Nephron progenitor cell (in vitro differentiated cells): ENCODE measurements around the gene MVD.

ENCODE experiments used
- DNase-seq: peaks from one replicate; pipeline ENCODE4 v3.0.0; 2021
- H3K27ac Mint-ChIP-seq: 2 replicates; pipeline ENCODE4 v1.8.0; 2021; ENCODE audit warnings: mild to moderate bottlenecking, moderate library complexity, mixed read lengths
- H3K27me3 Mint-ChIP-seq: 2 replicates; pipeline ENCODE4 v1.8.0; 2021; ENCODE audit warnings: mild to moderate bottlenecking, low read depth, mixed read lengths; ENCODE audit not compliant: poor library complexity
- H3K36me3 Mint-ChIP-seq: 2 replicates; pipeline ENCODE4 v1.8.0; 2021; ENCODE audit warnings: low read depth, mixed read lengths
- H3K4me1 Mint-ChIP-seq: 2 replicates; pipeline ENCODE4 v1.8.0; 2021; ENCODE audit warnings: mixed read lengths
- H3K4me3 Mint-ChIP-seq: 2 replicates; pipeline ENCODE4 v1.8.0; 2021; ENCODE audit warnings: mild to moderate bottlenecking, moderate library complexity, mixed read lengths
- H3K9me3 Mint-ChIP-seq: 2 replicates; pipeline ENCODE4 v1.8.0; 2021; ENCODE audit warnings: mild to moderate bottlenecking, moderate library complexity, mixed read lengths
- CTCF ChIP-seq: fragments of 200-600 bp; sonication (generic); IDR thresholded peaks from 2 replicates; pipeline ENCODE4 v1.5.0; 2021; ENCODE audit warnings: antibody characterized with exemption

The MVD gene

DNA sequence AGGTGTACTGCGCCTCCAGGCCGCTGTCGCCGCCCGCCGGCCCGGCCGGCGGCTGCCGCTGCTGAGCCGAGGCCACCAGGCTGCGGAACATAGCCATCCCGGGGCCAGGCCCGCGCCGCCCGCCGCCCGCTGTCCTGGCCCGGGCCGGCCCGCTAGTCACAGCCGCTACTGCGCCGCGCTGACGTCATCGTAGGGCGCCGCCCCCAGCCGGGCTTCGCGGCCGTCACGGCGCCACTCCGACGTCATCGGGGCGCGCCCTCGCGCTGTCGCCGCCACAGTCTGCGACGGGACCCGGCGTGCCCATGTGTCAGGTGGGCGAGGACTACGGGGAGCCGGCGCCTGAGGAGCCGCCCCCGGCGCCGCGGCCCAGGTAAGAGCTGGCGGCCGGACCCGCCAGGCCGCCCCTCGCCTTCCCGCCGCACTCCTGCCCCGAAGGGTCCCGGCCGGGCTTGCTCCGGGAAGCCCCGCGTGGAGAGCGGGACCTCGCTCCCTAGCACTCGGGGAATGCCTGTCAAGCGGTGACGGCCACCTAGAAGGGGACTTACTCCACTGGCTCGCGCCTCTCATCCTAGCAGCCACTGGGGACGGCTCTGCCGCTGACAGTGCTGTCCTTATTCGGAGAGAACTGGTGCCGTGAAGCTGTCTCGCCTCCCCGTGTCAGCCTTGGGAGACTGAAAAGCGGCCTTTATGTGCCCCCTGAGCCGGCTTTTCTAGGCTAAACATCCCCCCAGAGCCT is 43.5 kb upstream of the MVD start, which contains the start of the genes CTU2 and RNF166:
Gene CTU2, plus strand, starts transcription at position 275 of the 736 bp plus-strand sequence. Its CDS starts 28 bp downstream, at position 303.
Gene RNF166, minus strand, starts transcription at position 180 of the 736 bp plus-strand sequence. Its CDS starts 83 bp downstream, at position 97.
- Mint-ChIP-seq H3K27me3 (peaks cover 7% of the 10 kb centered on the region), H3K36me3 (no peaks in the 10 kb centered on the region), H3K4me3 (peak within 1 kb of the TSS; percentile 87), H3K27ac (no peak within 1 kb of the TSS), H3K4me1 (peaks cover 30% of the 10 kb centered on the region), H3K9me3 (no peaks in the 10 kb centered on the region)
- DNase-seq, result peak; percentile 96
- TF ChIP-seq CTCF, result no peak

DNA sequence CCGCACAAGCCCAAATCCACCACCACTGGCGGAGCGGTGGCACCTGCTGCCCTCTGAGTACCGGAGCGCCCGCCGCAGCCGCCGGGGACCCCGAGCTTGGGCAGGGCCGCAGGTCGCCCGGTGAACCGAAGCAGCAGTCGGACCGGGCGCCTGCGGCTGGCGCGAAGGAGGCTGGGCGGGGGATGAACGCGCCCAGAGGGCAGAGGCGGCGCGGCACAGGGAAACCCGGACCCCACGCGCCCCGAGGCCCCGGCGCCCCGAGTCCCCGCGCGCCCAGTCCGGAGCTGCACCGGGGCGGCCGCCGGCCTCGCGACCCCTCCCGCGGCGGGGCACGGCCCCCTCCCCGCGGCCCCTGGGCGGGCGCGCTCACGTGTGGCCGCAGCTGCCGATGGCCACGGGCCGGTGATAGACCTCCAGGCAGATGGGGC is 42.9 kb upstream of the MVD start:
- no peak for TF ChIP-seq CTCF
- peak overlapping the region; percentile 87 for H3K4me3 Mint-ChIP-seq

DNA sequence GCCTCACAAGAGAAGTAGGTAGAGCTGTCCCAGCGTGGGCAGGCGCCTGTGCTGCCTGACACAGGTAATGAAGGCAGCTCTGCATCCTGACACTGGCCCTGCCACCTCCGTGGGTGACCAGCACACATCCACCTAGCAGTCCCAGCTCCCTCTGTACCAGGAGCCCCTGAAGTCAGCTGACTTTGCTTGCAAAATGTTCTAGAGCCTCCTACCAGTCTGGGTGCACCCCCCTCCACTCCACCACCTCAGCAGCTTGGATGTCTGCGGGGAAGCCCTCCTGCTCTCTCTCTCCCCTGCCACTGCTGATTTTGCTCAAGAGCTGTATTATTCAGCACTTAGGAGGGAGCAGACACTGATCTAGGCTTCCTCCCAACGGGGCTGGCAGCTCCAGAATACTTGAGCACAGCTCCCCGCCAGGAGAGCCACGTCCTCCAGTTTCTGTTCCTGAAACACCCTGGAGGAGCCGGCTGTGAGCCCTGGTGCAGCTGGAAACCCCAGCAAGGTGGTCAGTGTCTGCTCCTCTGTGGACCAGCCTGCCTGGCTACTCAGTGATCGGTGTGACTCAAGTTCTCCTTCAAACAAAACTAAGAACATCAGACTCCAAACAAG is 42.3 kb upstream of the MVD start:
- no peak for TF ChIP-seq CTCF
- Mint-ChIP-seq H3K36me3 (no peaks in the 10 kb centered on the region), H3K27ac (no peak overlapping the region), H3K9me3 (no peaks in the 10 kb centered on the region), H3K27me3 (peaks cover 7% of the 10 kb centered on the region), H3K4me3 (peak overlapping the region; percentile 87), H3K4me1 (peaks cover 24% of the 10 kb centered on the region)
- no peak for DNase-seq

More for the DNA sequence above, 42.9 kb upstream of the MVD start:
- Mint-ChIP-seq H3K4me1 (peaks cover 29% of the 10 kb centered on the region), H3K27me3 (peaks cover 7% of the 10 kb centered on the region), H3K27ac (no peak overlapping the region), H3K9me3 (no peaks in the 10 kb centered on the region), H3K36me3 (no peaks in the 10 kb centered on the region)
- peak; percentile 56 for DNase-seq

DNA sequence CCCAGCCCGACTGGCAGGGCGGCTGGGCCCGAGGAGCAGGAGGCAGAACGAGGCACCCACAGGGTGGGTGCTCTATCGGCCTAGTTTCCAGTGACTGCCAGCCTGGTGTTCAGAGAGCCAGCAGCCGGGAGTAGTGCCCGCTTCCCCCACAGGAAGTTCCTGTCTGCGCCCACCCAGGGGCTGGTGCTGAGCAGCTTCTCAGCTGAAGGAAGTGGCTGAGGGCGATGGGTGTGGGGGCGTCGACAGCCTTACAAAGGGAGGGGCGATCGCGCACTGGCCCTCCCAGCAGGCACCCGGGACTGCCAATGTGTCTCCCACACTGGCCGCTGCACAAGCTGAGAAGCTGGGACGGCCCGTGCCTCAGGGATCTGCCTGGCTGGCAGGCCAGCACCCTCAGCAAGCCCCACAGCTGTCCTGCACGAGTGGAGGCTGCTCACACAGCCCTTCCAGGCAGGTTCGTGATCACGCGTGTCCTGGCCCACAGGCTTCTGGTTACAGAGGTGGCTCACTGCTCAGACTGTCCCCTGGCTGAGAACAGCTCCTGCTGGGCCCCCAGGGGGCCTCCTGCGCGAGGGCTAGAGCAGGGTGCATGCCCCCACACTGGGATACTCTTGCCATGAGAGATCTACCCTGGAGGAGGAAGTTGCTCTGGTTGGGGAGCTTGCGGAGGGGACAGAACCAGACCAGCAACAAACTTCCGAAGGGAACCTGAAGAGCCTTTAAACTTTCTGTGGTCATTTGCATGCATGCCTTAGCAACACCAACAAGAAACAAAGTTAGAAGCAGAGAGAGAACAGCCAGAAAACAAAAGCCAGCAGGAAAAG is 40.8 kb upstream of the MVD start:
- no peak for DNase-seq
- H3K9me3 Mint-ChIP-seq, result no peaks in the 10 kb centered on the region
- H3K36me3 Mint-ChIP-seq, result no peaks in the 10 kb centered on the region
- TF ChIP-seq CTCF, result no peak
- peaks cover 24% of the 10 kb centered on the region for H3K4me1 Mint-ChIP-seq
- H3K27me3 Mint-ChIP-seq, result peaks cover 7% of the 10 kb centered on the region
- peak overlapping the region; percentile 87 for H3K4me3 Mint-ChIP-seq
- no peak overlapping the region for H3K27ac Mint-ChIP-seq

GRCh38 chr16:88702371-88703210 is 39.7 kb upstream of the MVD start:
- no peaks in the 10 kb centered on the region for H3K36me3 Mint-ChIP-seq

More at GRCh38 chr16:88702371-88703210, 39.7 kb upstream of the MVD start:
- no peak for TF ChIP-seq CTCF
- Mint-ChIP-seq H3K4me3 (no peak overlapping the region), H3K27me3 (peaks cover 7% of the 10 kb centered on the region), H3K4me1 (peaks cover 23% of the 10 kb centered on the region), H3K27ac (no peak overlapping the region), H3K9me3 (no peaks in the 10 kb centered on the region)
- DNase-seq, result no peak
